H1 (cell line): ENCODE data around the gene CCDC40. TPM values are rescaled to one million over a fixed set of nuclear protein-coding genes. Genes with fewer than 3 reads are reported as not detected.

Experiments
- CHD1 ChIP-seq: IDR thresholded peaks from 2 replicates; pipeline ENCODE4 v1.6.1; 2012; ENCODE audit warnings: low read depth, low read length, improper control_type of control experiment
- CTCF ChIP-seq, 3 experiments: IDR thresholded peaks; 1 replicate in 2 of 3; 2 replicates in 1 of 3; pipeline versions ENCODE4 v1.5.1 to v1.6.1; 2011; ENCODE audit warnings: low read length in 3 of 3, mild to moderate bottlenecking in 3 of 3, inconsistent platforms in 2 of 3, low read depth in 1 of 3, moderate library complexity in 1 of 3; ENCODE audit not compliant: insufficient read depth in 1 of 3; ENCODE audit errors: control extremely low read depth in 1 of 3
- PHF8 ChIP-seq: fragments of 200-600 bp; sonication (generic); conservative IDR thresholded peaks from 2 replicates; pipeline ENCODE4 v1.7.1; 2012; ENCODE audit warnings: low read depth, mild to moderate bottlenecking, inconsistent platforms, low read length, moderate library complexity
- SIRT6 ChIP-seq: IDR thresholded peaks from one replicate; pipeline ENCODE4 v1.7.1; 2012; ENCODE audit warnings: low read length, inconsistent platforms
- polyA plus RNA-seq, 7 experiments: library from polyadenylated mRNA; depleted of rRNA in 3 of 7; stranded (reverse) in 5 of 7; unstranded in 2 of 7; fragments of >200 nt in 5 of 7; fragments of 200-250 nt in 2 of 7; gene quantifications; 1 replicate in 5 of 7; 2 replicates in 1 of 7; 4 replicates in 1 of 7; pipeline versions ENCODE4 v1.2.1 to v1.2.3, GENCODE V29; 2011 to 2013; ENCODE audit warnings: missing spikeins in 2 of 7, mixed read lengths in 2 of 7
- total RNA-seq: library from RNA; stranded (reverse); fragmentation: NEBNext Ultra II Directional; extraction: Animal tissue kit (Norgen Biotek cat#: 25700); gene quantifications from 2 replicates; pipeline ENCODE4 v1.2.1, GENCODE V29; 2021

CCDC40 gene
- total and polyA plus RNA-seq, 2 of the 8 experiments (the other 6 are each of a cell fraction or from before 2014, with no cell fraction given): 4.1 to 11.5 TPM

DNA sequence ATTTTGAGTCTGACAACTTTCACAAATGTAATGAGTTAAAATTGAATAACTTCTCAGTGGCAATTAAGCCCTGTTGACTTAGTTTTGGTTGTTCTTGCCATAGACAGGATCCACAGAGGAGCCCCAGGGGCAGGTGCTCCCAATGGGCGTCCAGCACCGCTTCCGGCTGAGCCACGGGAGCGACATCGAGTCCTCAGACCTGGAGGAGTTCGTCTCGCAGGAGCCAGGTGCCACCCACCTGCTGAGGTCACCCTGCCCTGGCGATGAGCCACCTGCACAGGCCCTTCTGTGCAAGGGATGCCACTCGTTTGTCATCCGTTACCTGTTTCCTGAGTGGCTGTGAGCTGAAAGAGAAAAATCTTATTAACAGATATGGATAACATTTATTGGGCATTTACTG lies 10.7 kb downstream of the CCDC40 start (continued):
- TF ChIP-seq SIRT6 (no peak), PHF8 (no peak), CTCF (IDR thresholded peaks at IDR 0.05; ENCODE audit: control extremely low read depth in 1 of 3, insufficient read depth in 1 of 3, low read depth in 1 of 3, low read length in 3 of 3) (no peak), CHD1 (no peak)
